Measurements from ENCODE around the gene RNF125.

Gene RNF125

GRCh38 chr18:32091724-32092421, 73.2 kb downstream of the RNF125 start, which contains the start of gene RNF138:
RNF138 (plus strand) TSS chr18:32091874; CDS start chr18:32092777, 903 bp downstream.
- DNase-seq = peak; percentile 33

DNA sequence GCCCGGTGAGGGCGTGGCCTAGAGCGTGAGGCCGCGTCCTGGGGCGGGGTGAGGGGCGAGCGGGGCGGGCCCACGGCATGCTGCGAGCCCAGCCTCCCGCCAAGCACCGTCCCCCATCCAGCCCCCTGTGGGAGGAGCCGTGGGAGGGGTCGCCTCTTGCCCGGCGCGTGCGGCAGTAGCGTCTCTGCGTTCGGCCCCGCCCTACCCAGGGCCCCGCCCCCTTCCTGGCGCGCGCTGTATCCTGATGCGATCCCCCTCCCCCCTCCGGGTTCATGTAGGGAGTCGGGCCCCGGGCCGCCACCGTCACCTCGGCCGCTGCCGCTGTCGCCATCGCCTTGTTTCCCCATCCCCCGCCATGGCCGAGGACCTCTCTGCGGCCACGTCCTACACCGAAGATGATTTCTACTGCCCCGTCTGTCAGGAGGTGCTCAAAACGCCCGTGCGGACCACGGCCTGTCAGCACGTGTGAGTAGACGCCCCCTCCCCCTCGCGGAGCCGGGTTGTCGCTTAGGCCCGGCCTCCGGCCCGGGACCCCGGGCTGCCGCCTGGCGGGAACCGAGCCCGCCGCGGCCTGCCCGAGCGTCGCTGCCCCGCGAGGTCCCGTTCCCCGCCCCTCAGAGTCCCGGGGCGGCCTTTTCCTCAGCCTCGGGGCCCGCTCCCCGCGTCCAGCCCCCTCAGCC, 73.9 kb downstream of the RNF125 start:
- peak; percentile 75 for DNase-seq

DNA sequence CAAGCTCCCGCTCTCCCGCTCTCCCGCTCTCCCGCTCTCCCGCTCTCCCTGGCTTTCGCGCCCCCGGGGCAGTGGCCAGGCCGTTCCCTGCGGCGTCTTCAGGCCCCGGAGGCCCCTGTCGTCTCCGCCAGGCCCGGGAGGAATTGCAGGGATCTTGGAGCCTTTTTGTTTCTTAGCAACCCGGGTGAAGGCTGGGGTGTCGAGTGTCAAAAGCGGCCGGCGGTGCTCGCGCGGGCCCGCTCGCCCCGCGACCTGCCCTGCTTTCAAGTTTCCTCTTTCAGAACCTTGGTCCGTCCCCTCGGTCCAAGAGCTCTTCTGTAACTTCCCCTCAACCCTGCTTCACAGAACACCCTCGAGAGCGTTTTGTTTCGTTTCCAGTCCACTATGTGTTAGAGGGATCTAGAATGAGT, 74.5 kb downstream of the RNF125 start:
- DNase-seq = no peak

DNA sequence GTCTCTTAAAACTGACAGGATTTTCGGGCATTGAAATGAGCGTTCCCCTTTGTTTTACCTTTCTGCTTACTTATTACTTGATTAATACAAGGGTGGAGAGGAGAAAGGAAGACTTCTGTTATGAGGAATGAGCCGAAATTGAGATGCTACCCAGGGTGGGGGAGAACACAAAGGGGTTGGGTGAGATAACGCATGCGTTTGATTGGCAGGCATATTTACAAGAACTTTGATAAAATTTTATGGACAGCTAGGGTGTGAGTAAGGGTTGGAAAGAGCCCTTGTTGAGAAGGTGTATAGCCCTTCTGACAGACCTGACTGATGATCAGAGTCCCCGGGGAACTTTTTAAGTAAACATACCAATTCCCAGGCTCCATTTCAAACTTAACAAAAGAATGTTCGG, 74.9 kb downstream of the RNF125 start:
- no peak for DNase-seq

DNA sequence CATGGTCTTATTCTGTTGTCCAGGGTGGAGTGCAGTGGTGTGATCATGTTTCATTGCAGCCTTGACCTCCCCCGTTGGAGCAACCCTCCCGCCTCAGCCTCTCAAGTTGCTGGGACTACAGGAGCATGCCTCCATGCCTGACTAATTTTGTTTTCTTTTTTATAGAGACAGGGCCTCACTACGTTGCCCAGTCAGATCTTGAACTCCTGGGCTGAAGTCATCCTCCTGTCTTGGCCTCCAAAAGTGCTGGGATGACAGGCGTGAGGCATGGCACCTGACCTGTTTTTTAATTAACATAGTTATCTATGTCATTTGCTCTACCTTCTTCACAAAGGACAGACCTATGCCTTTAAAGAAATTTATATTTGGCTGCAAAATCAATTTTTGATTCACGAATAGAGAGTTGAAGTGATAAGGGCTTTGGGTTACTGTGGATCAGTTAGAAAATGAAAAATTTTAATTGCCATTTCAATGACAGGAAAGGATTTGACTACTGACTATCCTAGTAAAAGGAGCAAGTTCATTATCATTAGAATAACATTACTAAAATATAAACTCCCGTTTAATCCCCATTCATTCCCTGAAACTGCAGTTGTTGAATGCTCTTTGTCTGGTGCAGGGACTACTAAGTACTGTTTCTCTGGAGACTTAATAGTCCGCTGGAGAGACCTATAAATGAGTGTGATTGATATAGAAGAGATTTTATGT, 76.7 kb downstream of the RNF125 start:
- DNase-seq = no peak

- DNase-seq = no peak
These were observed 77.2 kb downstream of the RNF125 start for GRCh38 chr18:32095900-32096229.

DNA sequence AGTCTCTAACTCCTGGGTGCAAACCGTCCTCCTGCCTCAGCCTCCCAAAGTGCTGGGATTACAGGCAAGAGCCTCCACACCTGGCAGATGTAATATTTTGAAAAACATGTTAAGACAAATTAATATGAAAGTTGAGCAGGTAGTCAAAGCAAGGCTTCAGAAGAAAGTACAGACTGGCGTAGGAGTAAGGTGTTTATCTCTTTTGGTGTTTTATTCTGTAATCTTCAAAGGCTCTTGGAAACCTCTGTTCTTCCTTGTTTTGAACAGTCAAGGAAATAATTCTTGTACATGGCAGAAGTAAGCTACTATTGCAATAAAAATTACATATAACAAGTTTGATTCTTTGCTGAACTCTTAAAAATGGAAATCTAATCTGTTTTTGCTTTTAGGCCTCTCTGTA, 78.3 kb downstream of the RNF125 start:
- no peak for DNase-seq

DNA sequence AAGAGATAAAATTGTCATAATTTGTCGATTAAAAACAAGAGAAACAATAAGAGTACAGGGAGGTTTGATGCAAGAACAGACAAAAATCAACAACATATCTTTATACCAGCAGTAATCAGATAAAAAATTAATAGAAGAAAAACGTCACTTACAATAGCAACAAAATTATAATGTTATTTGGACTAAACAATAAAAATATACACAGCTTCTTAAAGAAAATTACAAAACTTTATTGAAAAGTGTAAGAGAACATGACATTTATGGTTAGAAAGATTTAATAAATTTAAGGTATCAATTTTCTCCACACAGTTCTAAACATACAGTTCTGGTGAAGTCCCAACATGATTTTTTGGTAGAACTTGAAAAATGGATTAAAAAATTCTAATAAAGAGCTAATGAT, 85.9 kb downstream of the RNF125 start:
- no peak for DNase-seq

GRCh38 chr18:32110005-32110404, 91.4 kb downstream of the RNF125 start:
- DNase-seq = no peak

GRCh38 chr18:32111706-32112105, 93.1 kb downstream of the RNF125 start:
- DNase-seq = no peak

DNA sequence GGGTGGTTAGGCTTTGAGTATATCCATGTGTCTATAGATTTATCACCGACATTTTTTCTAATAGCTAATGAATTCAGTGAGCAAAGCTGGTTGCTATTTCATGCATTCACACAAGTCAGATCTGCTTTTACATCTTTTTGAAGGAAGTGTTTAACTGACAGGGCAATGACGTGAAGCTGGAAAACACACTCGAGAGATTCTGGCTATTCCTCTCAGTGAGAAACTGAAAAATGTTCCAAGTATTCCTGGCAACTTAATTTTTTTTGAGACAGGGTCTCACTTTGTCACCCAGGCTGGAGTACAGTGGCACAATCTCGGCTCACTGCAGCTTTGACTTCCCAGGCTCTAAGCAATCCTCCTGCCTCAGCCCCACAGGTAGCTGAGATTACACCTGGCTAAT, 94.2 kb downstream of the RNF125 start:
- DNase-seq = no peak

DNA sequence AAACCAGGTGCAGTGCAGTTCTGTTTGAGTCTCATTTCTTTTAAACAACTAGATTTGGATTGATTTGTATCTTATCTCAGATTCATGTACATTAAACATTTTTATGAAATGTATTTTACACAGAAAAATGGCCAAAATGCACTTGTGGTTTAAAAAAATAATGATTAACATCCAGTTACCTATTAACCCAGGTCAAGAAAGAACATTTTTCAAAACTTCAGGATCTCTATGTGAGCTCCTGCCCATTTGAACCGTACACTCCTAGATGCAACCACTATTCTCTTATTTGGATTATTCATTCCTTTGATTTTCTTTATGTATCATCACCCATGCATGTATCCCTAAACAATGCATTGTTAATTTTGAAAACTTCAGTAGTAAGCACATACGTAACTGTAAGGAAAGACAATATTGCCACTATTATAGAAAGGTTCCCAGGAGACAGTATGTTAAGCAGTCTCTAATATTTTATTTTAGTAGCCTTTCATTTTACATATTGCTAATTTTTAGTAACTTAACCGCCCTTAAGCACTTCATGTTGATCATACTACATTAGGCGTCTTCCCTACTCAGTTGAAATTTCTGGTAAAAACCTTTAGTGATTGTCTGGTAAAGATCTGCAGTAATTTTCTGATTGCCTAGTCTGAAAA, 95.8 kb downstream of the RNF125 start:
- no peak for DNase-seq

DNA sequence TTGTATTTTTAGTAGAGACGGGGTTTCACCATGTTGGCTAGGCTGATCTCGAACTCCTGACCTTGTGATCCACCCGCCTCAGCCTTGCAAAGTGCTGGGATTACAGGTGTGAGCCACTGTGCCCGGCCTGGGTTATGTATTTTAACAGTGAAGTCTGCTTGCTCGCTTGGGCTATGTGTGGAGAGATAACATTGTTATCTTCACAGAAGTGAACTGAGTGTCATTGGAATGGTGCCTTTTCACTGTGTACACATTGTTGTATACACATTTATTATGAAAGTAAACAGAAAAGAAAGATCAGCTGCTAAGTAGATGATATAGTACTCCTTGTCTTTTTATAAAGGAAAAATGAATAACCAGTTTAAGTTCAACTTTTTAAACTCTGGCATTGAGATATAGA, 103.4 kb downstream of the RNF125 start:
- no peak for DNase-seq
